HepG2 (cell line): ENCODE data around the gene MAML1. TPM values are rescaled to one million over a fixed set of nuclear protein-coding genes. Genes with fewer than 3 reads are reported as not detected.

Source experiments
- ARNT2 ChIP-seq: sonication (generic); formaldehyde crosslinking; IDR thresholded peaks from 2 replicates; pipeline ENCODE4 v1.8.0; 2022; ENCODE audit warnings: mild to moderate bottlenecking, low read depth, missing genetic modification reagents, moderate library complexity
- ELF1 ChIP-seq: sonication (generic); formaldehyde crosslinking; IDR thresholded peaks from 2 replicates; pipeline ENCODE4 v1.4.0; 2020; ENCODE audit warnings: missing genetic modification reagents
- ETV5 ChIP-seq: IDR thresholded peaks from 2 replicates; pipeline ENCODE4 v1.6.1; 2018; ENCODE audit warnings: missing biosample characterization, missing genetic modification reagents, inconsistent platforms, borderline replicate concordance
- FOXP4 ChIP-seq: sonication (generic); formaldehyde crosslinking; IDR thresholded peaks from 2 replicates; pipeline ENCODE4 v1.4.0; 2020; ENCODE audit warnings: missing genetic modification reagents
- PAXIP1 ChIP-seq: sonication (generic); formaldehyde crosslinking; conservative IDR thresholded peaks from 2 replicates; pipeline ENCODE4 v1.4.0; 2020; ENCODE audit warnings: mild to moderate bottlenecking, missing genetic modification reagents, moderate library complexity
- PHF5A ChIP-seq: IDR thresholded peaks from one replicate; pipeline ENCODE4 v1.6.1; 2018; ENCODE audit warnings: low read depth, missing genetic modification reagents; ENCODE audit not compliant: unreplicated experiment
- POGK ChIP-seq: sonication (generic); formaldehyde crosslinking; conservative IDR thresholded peaks from 2 replicates; pipeline ENCODE4 v1.8.0; 2022; ENCODE audit warnings: mild to moderate bottlenecking, moderate library complexity, missing genetic modification reagents
- SOX5 ChIP-seq: IDR thresholded peaks from 2 replicates; pipeline ENCODE4 v1.6.1; 2016; ENCODE audit warnings: borderline replicate concordance
- TEAD3 ChIP-seq: optimal IDR thresholded peaks from 2 replicates; pipeline ENCODE3; 2016; ENCODE audit warnings: borderline replicate concordance
- ZBTB34 ChIP-seq: sonication (generic); formaldehyde crosslinking; IDR thresholded peaks from 2 replicates; pipeline ENCODE4 v1.8.0; 2022; ENCODE audit warnings: mild to moderate bottlenecking, missing genetic modification reagents
- ZNF101 ChIP-seq: sonication (generic); formaldehyde crosslinking; IDR thresholded peaks from 2 replicates; pipeline ENCODE4 v1.4.0; 2020; ENCODE audit warnings: mild to moderate bottlenecking, low read depth, missing genetic modification reagents, borderline replicate concordance
- ZNF18 ChIP-seq: sonication (generic); formaldehyde crosslinking; IDR thresholded peaks from 2 replicates; pipeline ENCODE4 v1.8.0; 2022; ENCODE audit warnings: mild to moderate bottlenecking, missing genetic modification reagents; ENCODE audit not compliant: insufficient replicate concordance
- ZNF280D ChIP-seq: sonication (generic); formaldehyde crosslinking; IDR thresholded peaks from 2 replicates; pipeline ENCODE4 v1.5.1; 2020; ENCODE audit warnings: mild to moderate bottlenecking, missing genetic modification reagents
- polyA plus RNA-seq, 8 experiments: library from polyadenylated mRNA; depleted of rRNA in 3 of 8; stranded (reverse) in 7 of 8; unstranded in 1 of 8; fragments of >200 nt; fragmentation: Illumina TruSeq in 4 of 8; extraction: Trizol in 4 of 8; gene quantifications; 2 replicates each; pipeline versions ENCODE4 v1.2.1 to v1.2.3, GENCODE V29; 2011 to 2016; ENCODE audit warnings: low read depth in 4 of 8, missing spikeins in 1 of 8, mixed read lengths in 1 of 8; ENCODE audit not compliant: insufficient read depth in 1 of 8
- total RNA-seq, 5 experiments: library from RNA; depleted of rRNA; stranded (reverse); fragments of >200 nt; fragmentation: Illumina TruSeq; extraction: Trizol; gene quantifications; 2 replicates each; pipeline ENCODE4 v1.2.3, GENCODE V29; 2016; ENCODE audit warnings: low read depth in 1 of 5

Gene MAML1
- total and polyA plus RNA-seq, 2 of the 13 experiments (the other 11 are each of a cell fraction or from before 2014, with no cell fraction given) = 10.0 to 10.8 TPM

- peak; percentile 71 for TF ChIP-seq FOXP4 (CRISPR knock-in tag)
- TF ChIP-seq PAXIP1 = peak; percentile 87
- TF ChIP-seq SOX5 (CRISPR knock-in tag) = peak; percentile 95
- TF ChIP-seq ZBTB34 (CRISPR knock-in tag) = 0 out of 2 replicates have a peak, but pooled peaks have one; percentile 40
- no peak for TF ChIP-seq ZNF18
- peak; percentile 82 for TF ChIP-seq TEAD3 (CRISPR knock-in tag)
- peak; percentile 76; the same call in 1 of the 2 replicates for TF ChIP-seq ETV5 (CRISPR knock-in tag)
- TF ChIP-seq ZNF280D (CRISPR knock-in tag) = 0 out of 2 replicates have a peak, but pooled peaks have one; percentile 35
- TF ChIP-seq ELF1 (CRISPR knock-in tag) = peak; percentile 63
- 0 out of 2 replicates have a peak, but pooled peaks have one; percentile 20 for TF ChIP-seq POGK
- no peak for TF ChIP-seq ZNF101 (CRISPR knock-in tag)
- TF ChIP-seq PHF5A (CRISPR knock-in tag) = peak; percentile 87
- 0 out of 2 replicates have a peak, but pooled peaks have one; percentile 19 for TF ChIP-seq ARNT2 (CRISPR knock-in tag)
Measured at GRCh38 chr5:179755022-179755421, 22.4 kb downstream of the MAML1 start (continued).
